Panc1 (cell line): ENCODE data around the gene ICE2. TPM values are rescaled to one million over a fixed set of nuclear protein-coding genes. Genes with fewer than 3 reads are reported as not detected.

Experiments used
- ATAC-seq: fragments of 200-7000 bp; cut with Tn5 transposase; 2 replicates; pipeline ENCODE4 v1.9.1; 2020; ENCODE audit warnings: mild to moderate bottlenecking, moderate library complexity
- BruUV-seq: library from RNA; stranded (reverse); fragments of 400-500 nt; replicated peaks from 2 replicates; lab custom pipeline; 2021; lab: Mats Ljungman, UMichigan
- CTCF ChIA-PET: fragments of 300-600 bp; sonication (Branson Sonifier 250); formaldehyde crosslinking; loops from one replicate; lab custom pipeline; 2022; ENCODE audit warnings: antibody characterized with exemption; lab: Charles Lee
- POLR2A ChIA-PET: fragments of 300-600 bp; sonication (Branson Sonifier 250); formaldehyde crosslinking; loops from one replicate; lab custom pipeline; 2022; ENCODE audit warnings: antibody characterized with exemption; lab: Charles Lee
- DNase-seq: peaks from one replicate; pipeline ENCODE4 v3.0.0-alpha.2; 2010; ENCODE audit warnings: low read depth, low spot score
- H3K27ac ChIP-seq: 2 replicates; pipeline ENCODE4 v1.5.1; 2011; ENCODE audit warnings: mild to moderate bottlenecking, low read length, inconsistent platforms
- H3K27me3 ChIP-seq: fragments of 200-500 bp; sonication (Bioruptor generic); 2 replicates; pipeline ENCODE4 v1.6.0; 2014; ENCODE audit warnings: low read length, inconsistent platforms; ENCODE audit not compliant: control insufficient read depth, insufficient read depth
- H3K36me3 ChIP-seq: fragments of 200-500 bp; sonication (Bioruptor generic); 2 replicates; pipeline ENCODE4 v1.5.1; 2014; ENCODE audit warnings: inconsistent platforms, mild to moderate bottlenecking, low read length, moderate library complexity; ENCODE audit not compliant: control insufficient read depth, insufficient read depth
- H3K4me1 ChIP-seq: 2 replicates; pipeline ENCODE4 v1.5.1; 2011; ENCODE audit warnings: inconsistent platforms, mild to moderate bottlenecking, low read length, moderate library complexity; ENCODE audit not compliant: control insufficient read depth, insufficient read depth
- H3K4me3 ChIP-seq, 2 experiments: 2 replicates each; pipeline ENCODE4 v1.5.1; 2011 to 2012; ENCODE audit warnings: low read depth in 2 of 2, low read length in 2 of 2, mild to moderate bottlenecking in 2 of 2, inconsistent platforms in 1 of 2, moderate library complexity in 1 of 2
- H3K9me3 ChIP-seq: fragments of 200-500 bp; sonication (Bioruptor generic); 2 replicates; pipeline ENCODE4 v1.5.1; 2014; ENCODE audit warnings: low read depth, mild to moderate bottlenecking, inconsistent platforms, low read length, moderate library complexity; ENCODE audit not compliant: control insufficient read depth, insufficient read depth
- CTCF ChIP-seq: fragments of 450-650 bp; IDR thresholded peaks from 2 replicates; pipeline ENCODE4 v1.5.1; 2017; ENCODE audit warnings: mild to moderate bottlenecking
- POLR2AphosphoS5 ChIP-seq: IDR thresholded peaks from 2 replicates; pipeline ENCODE4 v1.6.1; 2012; ENCODE audit warnings: mild to moderate bottlenecking, low read depth, low read length, moderate library complexity
- REST ChIP-seq, 2 experiments: IDR thresholded peaks; 2 replicates each; pipeline ENCODE4 v1.6.1; 2011 to 2012; ENCODE audit warnings: low read depth in 2 of 2, control low read depth in 1 of 2, low read length in 1 of 2, mild to moderate bottlenecking in 1 of 2, moderate library complexity in 1 of 2; ENCODE audit not compliant: insufficient read depth in 1 of 2
- SIN3A ChIP-seq: IDR thresholded peaks from 2 replicates; pipeline ENCODE4 v1.6.1; 2012; ENCODE audit warnings: low read depth, mild to moderate bottlenecking, low read length, moderate library complexity, borderline replicate concordance; ENCODE audit not compliant: insufficient read depth
- TCF7L2 ChIP-seq: IDR thresholded peaks from 2 replicates; pipeline ENCODE4 v1.6.1; 2011; ENCODE audit warnings: mild to moderate bottlenecking, low read depth, low read length, inconsistent platforms
- in situ Hi-C: cut with HindIII; loops from 2 replicates; pipeline ENCODE4 v1.10.0; 2016; ENCODE audit warnings: low sequenced_read_pairs, low pct_unique_long_range_greater_than_20kb
- intact Hi-C: fragments of 100-400 bp; cut with micrococcal nuclease; formaldehyde crosslinking; loops from one replicate; pipeline ENCODE4 v1.10.0; 2022; ENCODE audit not compliant: unreplicated experiment
- total RNA-seq: library from RNA; stranded (reverse); gene quantifications from one replicate; pipeline ENCODE4 v1.2.1, GENCODE V29; 2021; ENCODE audit not compliant: unreplicated experiment

The ICE2 gene
- total RNA-seq, 1 experiment from 2014 or later = 66.2 TPM

- Histone ChIP-seq H3K36me3 (peaks cover 13% of the 10 kb centered on the region; the same call in 1 of the 2 replicates), H3K27me3 (no peaks in the 10 kb centered on the region), H3K9me3 (no peaks in the 10 kb centered on the region), H3K4me3 (no peak overlapping the region), H3K4me1 (peaks cover 91% of the 10 kb centered on the region), H3K27ac (peak overlapping the region; percentile 100)
- in situ Hi-C loops = no loop called here
- POLR2A ChIA-PET = interaction anchor here (0.6 to 0.9 kb wide), 5 partner anchors 9 to 28 kb away, joined by 3 to 5 read pairs (median 3); partner anchors contain the start of gene ANXA2
- DNase-seq = no peak
- intact Hi-C loops = no loop called here
- CTCF ChIA-PET = interaction anchor here (0.6 kb wide), 1 partner anchor 136 kb away, joined by 3 read pairs; no protein-coding TSS in a partner anchor
- TF ChIP-seq SIN3A (no peak), CTCF (no peak), POLR2AphosphoS5 (peak; percentile 89)
- no TSS peak for BruUV-seq
- peak; percentile 1; the same call in 1 of the 2 replicates for ATAC-seq
Observed at GRCh38 chr15:60372227-60372626, 106.7 kb downstream of the ICE2 start.

- peaks cover 83% of the 10 kb centered on the region for H3K4me1 ChIP-seq
- no peaks in the 10 kb centered on the region for H3K9me3 ChIP-seq
- ChIA-PET CTCF (no interaction called here), POLR2A (interaction anchor here (0.6 kb wide), 1 partner anchor 10 kb away, joined by 3 read pairs; no protein-coding TSS in a partner anchor)
- intact Hi-C loops = no loop called here
- in situ Hi-C loops = no loop called here
- BruUV-seq = no TSS peak
- H3K27me3 ChIP-seq = no peaks in the 10 kb centered on the region
- TF ChIP-seq POLR2AphosphoS5 = peak; percentile 88; the same call in 1 of the 2 replicates
- no peak; the same call in 1 of the 2 replicates for TF ChIP-seq SIN3A
- peak; percentile 91 for TF ChIP-seq TCF7L2
- TF ChIP-seq REST (IDR thresholded peaks at IDR 0.05; ENCODE audit: insufficient read depth in 1 of 2, low read depth in 2 of 2, low read length in 1 of 2) = peak in 1 of 2 experiments; percentile 48; a peak in 1 of 4 replicates
- peak; percentile 42; the same call in 1 of the 2 replicates for TF ChIP-seq CTCF
- peaks cover 8% of the 10 kb centered on the region; the same call in 1 of the 2 replicates for H3K36me3 ChIP-seq
- H3K27ac ChIP-seq = peak overlapping the region; percentile 100
- H3K4me3 ChIP-seq = no peak overlapping the region
- ATAC-seq (peak; percentile 67), DNase-seq (peak; percentile 96)
Observed at GRCh38 chr15:60371175-60372051, 107.5 kb downstream of the ICE2 start.
